HG02642 (cell line): ENCODE measurements around the gene ODAD2.
"Not testable (repeated sequence)": the region's sequence is repeated elsewhere in the genome, so short reads cannot be mapped to it uniquely, and the experiment has no call there.

Experiments used
- ATAC-seq: cut with Tn5 transposase; IDR thresholded peaks from one replicate; pipeline ENCODE4 v1.9.1; 2021; ENCODE audit warnings: mild to moderate bottlenecking; ENCODE audit not compliant: unreplicated experiment, poor library complexity

The ODAD2 gene, protein sequence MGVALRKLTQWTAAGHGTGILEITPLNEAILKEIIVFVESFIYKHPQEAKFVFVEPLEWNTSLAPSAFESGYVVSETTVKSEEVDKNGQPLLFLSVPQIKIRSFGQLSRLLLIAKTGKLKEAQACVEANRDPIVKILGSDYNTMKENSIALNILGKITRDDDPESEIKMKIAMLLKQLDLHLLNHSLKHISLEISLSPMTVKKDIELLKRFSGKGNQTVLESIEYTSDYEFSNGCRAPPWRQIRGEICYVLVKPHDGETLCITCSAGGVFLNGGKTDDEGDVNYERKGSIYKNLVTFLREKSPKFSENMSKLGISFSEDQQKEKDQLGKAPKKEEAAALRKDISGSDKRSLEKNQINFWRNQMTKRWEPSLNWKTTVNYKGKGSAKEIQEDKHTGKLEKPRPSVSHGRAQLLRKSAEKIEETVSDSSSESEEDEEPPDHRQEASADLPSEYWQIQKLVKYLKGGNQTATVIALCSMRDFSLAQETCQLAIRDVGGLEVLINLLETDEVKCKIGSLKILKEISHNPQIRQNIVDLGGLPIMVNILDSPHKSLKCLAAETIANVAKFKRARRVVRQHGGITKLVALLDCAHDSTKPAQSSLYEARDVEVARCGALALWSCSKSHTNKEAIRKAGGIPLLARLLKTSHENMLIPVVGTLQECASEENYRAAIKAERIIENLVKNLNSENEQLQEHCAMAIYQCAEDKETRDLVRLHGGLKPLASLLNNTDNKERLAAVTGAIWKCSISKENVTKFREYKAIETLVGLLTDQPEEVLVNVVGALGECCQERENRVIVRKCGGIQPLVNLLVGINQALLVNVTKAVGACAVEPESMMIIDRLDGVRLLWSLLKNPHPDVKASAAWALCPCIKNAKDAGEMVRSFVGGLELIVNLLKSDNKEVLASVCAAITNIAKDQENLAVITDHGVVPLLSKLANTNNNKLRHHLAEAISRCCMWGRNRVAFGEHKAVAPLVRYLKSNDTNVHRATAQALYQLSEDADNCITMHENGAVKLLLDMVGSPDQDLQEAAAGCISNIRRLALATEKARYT

DNA sequence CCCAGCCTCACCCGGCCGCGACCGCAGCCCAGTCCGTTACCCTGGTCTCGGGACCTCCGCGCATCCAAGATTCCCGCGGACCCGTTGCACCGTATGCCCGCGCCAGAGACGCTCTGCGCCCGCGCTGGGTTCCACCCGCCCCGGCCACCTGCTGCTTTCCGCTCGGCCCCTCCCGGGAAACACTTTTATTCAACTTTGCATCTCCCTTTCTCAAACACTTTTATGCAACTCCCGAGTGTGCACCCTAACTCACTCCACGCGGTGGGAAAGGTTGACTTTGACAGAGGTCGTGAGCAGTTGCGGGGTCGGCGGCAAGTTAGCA is at the start of gene ODAD2:
ODAD2 (minus strand) TSS at position 126 of the 322 bp plus-strand sequence. CDS start 3,937 bp downstream, outside the sequence.
- ATAC-seq, result no peak

DNA sequence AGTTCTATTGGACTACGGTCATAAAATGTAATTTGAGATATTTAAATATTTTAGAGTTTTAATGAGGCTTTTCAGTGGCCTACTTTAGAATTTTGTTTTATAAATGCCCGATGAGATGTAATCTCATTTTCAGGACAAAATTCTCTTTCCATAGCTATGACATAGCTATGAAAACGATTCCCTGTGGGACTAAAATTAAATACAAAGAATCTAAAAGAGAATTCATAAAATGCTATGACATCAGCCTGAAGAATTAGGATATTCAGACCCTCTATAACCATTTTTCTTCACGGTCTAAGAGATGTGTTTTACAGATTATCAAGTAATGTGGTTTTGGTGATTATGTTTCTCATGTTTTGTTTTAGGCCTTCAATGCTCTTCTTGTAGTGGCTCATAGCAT is 48.2 kb upstream of the ODAD2 start:
- ATAC-seq, result no peak

DNA sequence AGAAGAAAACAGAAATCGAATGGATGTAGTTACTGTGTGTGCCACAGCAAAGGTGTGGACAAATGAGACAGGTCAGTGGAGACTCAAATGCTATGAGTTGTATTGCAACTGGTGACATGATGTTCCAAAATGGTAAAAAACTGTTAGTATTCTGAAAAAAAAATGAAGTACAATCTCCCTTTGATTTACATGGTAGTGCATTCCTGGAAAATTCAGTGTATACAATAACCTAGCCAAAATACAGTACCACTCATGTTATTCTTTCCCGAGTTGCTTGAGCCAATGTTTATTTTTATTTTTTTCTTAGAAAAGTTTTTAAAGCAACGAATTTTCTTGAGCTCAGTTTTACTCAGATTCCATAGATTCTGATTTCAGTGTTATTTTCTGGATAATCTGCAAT is 47.7 kb upstream of the ODAD2 start:
- ATAC-seq, result no peak

DNA sequence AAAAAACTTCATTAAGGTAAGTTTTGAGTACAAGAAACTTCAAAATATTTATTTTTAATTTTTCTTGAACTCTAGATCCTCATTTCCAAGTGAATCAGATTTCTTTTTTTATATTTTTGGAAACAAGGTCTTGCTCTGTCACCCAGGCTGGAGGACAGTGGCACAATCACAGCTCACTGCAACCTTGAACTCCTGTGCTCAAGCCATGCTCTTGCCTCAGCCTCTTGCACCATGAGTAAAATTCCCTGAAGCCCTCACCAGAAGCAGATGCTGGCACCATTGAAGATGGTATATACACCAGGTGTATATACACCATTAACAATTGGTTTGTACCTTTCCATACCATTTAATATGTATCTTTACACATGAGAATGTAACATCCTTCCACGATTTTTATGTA is 45.1 kb upstream of the ODAD2 start:
- ATAC-seq, result no peak

DNA sequence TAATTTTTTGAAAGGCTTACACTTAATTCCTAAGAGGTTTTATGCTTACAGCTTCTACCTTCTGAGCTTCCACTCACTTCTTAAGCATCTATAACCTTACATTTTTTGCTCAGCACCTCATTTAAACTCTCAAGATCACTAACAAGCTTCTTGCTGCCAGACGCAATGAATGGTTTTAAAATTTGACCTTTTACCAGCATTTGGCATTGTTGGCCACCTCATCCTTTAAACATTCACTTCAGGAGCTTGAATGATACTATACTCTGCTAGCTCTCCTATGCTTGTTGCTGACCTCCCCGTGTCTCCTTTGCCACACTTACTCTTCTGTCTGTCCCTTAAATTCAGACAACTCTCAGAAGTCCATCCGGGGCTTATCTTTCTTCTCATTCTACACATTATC is 37.7 kb upstream of the ODAD2 start:
- no peak for ATAC-seq

DNA sequence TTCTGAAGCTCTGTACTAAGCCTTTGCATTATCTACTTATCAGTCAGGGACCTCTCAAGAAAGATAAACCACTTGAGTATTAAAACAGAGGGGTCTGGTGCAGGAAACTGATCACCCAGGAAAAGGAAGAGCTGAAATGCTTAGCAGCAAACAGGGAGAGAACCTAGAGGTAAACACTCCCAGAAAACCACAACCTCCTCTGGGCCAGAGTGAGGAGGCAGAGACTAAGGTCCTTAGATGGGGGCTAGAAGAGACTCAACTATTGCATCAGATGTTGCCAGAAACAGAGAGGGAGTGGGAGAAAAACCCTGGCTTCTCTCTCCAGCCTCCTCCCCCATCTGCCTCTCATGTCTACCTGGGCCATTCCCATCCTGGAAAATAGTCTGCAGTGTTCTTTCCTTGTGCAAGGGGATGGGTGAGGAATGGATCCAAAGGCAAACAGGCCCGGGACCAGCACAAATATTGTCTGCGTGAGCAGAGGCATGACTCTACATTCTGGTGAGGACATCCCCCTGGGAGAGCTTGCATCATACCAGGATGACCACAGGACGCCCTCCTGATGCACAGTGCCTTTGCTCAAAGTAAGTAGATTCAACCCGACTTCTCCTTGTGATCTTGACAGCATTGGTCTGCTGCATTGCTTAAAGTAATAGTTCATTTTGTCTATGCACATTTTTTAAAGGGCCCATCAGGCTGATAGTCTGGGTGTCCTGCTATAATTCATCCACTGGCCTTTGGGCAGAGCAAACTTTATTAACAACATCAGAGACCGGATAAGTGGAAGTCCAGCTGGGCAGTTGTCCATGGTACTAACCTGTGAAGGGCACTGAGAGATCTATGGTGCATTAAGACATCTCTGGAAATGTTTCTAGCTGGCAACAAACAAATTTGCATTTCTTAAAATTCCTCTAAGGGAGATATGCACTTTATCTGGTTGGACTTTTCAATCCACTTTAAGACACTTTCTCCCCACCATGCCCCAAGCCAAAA is 22.4 kb upstream of the ODAD2 start:
- ATAC-seq, result no peak

DNA sequence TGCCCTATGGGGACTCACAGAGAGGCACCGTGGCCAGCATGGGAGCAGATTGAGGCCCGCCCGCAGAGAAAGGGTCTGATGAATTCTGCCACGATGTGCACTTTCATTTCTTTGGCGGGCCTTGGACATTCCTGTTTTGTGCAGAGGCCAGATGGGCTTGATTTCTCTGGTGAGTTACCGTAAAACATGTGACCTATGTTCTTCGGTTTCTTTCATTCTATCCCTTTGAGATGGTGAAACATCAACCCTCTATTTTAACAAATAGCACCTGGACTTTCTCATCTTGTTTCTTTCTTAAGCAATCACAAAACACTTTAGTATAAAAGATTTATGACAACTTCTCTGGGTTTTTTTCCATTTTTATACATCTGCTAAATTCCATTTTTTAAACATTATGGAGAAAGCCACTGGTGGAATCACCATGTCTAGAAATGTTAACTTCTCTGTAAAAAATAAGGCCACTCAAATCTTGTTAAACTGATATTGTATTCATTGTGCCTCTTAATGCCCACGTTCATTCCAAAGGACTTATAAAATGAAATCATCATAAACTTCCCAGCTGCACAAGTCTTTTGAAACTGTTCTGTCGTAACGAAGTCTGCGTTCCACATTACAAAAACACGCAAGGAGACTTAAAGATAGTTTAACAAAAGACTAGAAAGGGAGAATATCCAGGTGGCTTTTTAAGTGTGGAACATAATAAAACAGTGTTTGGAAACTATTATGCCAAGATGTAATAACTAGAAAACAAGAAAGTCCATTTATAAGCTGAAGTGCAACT is 21.4 kb upstream of the ODAD2 start:
- no peak for ATAC-seq

DNA sequence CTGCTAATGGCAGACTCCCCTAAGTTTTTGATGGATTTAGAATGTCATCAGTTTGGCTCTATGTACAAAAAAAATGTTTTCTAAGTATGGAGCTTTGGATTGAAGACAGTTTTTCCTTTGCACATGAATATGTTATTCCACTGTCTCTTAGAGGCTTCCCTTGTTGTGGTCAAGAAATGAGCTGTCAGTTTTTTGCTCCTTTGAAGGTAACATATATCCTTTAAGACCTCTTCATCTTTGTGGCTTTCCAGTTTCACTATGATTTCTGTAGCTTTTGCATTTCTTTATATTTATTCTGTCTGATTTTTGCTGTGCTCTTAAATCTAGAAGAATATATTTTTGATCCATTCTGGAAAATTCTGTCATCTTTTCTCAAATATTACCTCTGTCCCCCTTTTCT is 15.8 kb upstream of the ODAD2 start:
- no peak for ATAC-seq

DNA sequence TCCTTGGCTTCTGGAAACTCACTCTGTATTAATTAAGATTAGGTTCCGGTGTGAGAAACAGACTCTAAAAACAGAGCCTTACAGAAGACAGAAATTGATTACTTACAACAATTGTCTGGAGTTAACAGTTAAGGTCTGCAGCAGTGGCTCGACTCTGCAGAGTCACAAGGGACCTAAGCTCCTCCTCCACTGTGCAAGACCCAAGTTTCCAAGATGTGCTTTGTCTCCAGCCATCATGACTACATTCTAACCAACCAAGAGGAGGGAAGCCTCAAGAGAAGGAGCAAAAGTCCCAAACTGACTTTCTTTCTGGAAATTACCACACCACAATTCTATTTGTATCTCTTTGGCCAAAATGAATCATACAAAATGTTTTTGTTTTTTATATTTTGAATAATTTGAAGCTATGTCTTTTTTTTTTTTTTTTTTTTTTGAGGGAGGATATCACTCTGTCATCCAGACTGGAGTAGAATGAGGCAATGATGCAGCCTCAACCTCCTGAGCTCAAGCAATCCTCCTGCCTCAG is 14.2 kb upstream of the ODAD2 start:
- ATAC-seq, result no peak

DNA sequence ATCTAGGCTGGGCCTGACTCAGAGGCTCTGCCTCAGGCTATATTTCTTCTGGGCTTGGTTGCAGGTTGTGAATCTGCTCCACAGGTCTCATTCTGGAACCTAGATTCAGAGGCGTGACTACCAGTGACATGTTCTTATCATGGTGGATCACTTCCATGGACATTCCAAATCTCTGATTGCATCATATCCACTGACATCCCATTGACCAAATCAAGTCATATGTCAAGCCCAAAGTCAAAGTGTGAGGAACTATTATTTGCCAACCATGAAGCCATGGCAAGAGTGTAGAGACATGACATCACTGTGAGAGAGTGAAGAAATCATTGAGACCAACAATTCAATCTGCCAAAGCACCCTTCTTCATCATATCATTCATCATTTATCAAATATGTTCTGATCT is 11.9 kb upstream of the ODAD2 start:
- ATAC-seq, result no peak

DNA sequence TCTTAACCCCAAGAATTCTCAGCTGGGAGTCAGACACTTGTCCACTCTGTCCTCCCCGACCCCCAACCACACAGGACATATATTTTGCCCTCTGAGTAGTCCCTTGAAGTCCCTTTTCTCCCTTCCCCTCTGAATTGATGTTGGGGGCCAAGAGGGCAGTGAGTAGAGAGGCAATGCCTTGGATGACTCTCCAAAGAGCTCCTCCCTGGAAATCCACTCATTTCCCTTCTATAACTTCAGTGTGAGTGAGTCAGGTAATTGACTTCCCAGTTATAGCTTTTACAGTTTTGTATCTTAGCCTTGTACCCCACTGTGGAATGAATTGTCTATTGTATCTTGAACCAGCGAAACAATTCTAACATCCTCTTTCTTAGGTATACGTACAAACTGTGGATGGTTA is 9.2 kb upstream of the ODAD2 start:
- ATAC-seq, result no peak

DNA sequence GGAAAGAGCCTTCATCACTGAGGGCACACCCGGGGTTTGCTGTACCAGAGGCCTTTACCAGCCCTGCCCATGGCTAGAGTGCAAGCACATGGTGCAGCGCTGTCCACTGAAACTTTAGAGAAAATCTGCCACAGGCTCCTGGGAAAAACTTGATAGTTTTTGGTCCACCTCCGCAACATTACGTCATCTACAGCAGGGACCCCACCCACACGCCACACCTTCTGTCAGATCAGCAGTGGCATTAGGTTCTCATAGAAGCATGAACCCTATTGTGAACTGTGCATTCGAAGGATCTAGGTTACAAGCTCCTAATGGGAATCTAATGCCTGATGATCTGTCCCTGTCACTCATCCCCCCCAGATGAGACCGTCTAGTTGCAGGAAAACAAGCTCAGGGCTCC is 2.5 kb upstream of the ODAD2 start:
- ATAC-seq, result no peak

DNA sequence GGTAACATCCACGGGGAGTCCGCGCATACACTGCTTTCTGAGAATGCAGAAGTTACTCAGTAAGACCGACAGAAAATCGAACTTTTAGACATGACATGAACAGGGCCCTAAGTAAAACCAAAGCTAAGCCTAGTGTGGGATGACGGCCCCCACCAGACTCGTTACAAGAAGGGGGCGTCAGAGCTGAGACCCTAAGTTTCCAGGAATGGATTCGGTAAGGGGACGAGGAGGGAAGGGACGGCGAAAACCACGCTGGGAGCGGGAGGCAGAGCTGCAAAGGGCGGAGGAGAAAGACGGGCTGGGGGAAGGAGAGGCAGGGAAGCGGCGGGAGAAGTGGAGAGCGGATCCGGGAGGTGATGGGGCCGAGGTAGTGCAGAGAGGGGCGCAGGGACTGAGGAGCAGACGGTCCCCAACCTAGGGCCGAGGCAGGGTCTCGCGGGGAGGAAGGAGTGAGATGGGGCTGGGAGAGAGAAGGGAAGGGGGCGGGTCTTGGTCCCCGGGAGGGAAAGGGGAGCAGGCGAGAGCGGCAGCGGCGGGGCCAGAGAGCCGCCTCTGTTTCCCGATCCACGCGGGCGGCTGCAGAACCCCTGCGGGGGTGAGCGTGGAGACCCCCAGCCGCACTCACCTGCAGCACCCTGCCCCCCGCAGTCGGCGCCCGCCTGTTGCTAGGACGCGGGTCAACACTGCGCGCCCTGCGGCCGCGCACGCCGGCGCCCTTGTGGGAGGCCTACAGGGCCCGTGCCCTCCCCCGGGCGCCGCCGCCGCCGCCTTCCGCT is 513 bp downstream of the ODAD2 start:
- no peak for ATAC-seq

DNA sequence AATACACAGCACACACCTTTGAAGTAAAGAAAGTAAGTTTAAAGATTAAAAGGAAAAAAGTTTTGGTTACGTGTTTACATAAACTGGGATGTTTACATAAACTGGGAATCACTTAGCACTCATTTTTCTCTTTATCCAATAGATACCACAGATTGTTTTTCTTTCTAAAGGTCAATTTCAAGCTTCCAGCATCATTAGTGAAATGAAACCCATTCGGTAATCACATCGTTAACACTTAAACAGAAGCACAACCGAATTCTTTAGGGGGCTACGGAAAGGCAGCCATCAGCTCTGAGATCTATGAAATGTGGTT is 1.1 kb downstream of the ODAD2 start:
- no peak for ATAC-seq

DNA sequence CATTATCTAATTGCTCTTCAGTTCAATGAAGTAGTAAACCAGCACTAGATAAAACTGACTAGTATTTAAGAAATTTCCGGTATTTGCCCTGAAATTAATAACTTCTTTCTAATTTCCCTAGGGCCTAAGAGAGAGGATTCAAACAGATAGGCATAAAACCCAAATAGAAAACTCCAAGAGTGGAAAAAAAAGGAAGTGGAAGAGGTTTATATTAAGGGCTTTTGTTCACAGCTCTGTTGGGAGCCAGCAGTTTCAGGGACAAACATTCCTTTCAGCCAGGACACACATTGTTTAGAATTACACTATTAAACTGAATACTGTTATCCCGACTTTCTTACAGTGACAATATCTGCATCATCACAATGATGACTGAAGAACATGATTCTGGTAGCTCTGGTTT is 3.6 kb downstream of the ODAD2 start:
- ATAC-seq, result no peak

DNA sequence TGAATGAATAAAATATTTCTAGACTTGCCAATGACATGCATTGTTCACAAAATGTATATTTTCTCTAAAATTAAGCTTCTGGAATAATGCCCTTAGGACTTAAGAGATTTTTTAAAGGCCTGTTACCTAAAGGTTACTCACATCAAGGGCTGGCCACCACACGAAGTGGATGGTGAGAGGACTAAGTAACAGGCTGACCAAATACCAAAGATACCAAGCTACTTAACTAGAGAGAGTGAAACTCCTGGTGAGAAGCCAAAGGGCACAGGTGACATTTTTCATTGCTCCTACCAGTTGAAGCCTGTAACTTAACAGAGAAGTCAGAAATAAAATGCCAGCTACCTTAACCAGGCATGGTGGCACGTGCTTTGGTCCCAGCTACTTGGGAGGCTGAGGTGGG is 9.5 kb downstream of the ODAD2 start:
- ATAC-seq, result not testable (repeated sequence)

DNA sequence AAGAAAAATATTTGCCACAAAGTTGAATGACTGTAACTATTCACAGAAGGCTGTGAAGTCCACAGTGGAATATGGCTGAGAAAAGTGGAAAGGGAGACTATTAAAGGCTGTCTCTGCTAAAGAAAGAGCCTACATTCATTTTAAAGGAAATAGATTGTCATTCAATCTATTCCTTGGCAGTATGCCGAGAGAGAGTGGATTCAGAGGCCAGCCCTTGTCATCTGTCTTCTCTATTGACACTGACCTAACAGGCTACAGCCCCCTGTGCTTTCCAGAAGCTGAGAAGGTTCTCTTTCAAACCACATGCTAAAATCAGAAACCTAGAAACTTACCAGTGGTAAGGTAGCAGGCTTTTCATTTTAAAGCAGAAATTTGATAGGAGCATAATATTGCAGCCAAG is 12.1 kb downstream of the ODAD2 start:
- no peak for ATAC-seq

DNA sequence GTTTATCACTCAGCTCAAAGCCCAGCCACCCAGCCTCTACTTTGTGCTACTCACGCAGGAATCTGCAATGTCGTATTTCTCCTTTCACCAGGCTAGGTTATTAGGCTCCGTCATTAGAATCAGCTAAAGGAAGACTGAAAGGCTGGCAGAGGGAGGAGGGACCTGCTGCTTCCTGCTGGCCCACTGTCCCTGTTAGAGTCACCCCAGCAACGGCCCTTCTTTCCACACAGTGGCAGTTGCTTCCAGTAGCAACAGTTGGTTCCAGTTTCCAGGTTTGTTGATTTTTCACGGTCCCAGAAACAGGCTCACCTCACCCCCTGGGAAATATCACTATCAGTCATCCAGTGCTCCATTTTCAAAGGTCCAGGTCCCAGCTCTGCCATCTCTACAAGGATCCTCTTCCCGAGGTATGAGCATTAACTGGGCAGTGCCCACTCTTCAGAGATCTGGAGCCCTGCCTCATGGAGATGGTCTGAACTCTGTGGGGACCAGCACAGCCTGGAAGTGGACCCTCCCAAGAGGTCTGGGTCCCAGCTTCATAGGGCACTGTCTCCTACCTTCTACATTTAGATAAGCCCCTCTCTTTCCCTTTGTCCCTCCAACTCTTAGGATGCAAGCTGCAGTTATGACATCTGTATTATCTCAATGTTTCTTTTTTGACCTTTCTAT is 15.9 kb downstream of the ODAD2 start:
- ATAC-seq, result no peak
